Right lobe of liver (tissue), 6 donors: ENCODE results near the gene CFAP221. TPM values are rescaled to one million over a fixed set of nuclear protein-coding genes. Genes with fewer than 3 reads are reported as not detected.
A peak's percentile ranks its signal among the peaks of the same experiment; 100 is the strongest.

Experiments used
- ATAC-seq, 4 donors: fragments of 200-7000 bp; cut with Tn5 transposase; one replicate each; pipeline ENCODE4 v1.9.1; 2020; ENCODE audit warnings: mild to moderate bottlenecking in 4 of 4, moderate library complexity in 4 of 4
- DNase-seq, 3 donors: peaks; one replicate each; pipeline ENCODE4 v3.0.0-alpha.2; 2020
- H3K27ac ChIP-seq, 3 donors: fragments of 200-600 bp; one replicate each; pipeline ENCODE4 v1.8.0; 2022
- H3K27me3 ChIP-seq, 2 donors: fragments of 200-600 bp; one replicate each; pipeline ENCODE4 v1.8.0; 2022
- H3K36me3 ChIP-seq, 4 donors: fragments of 200-600 bp; sonication (generic) in 1 of 4; one replicate each; pipeline versions ENCODE4 v1.5.1 to v1.8.0; 2017 to 2022; ENCODE audit warnings: control low read depth in 1 of 4
- H3K4me1 ChIP-seq, 4 donors: fragments of 200-600 bp; sonication (generic) in 1 of 4; one replicate each; pipeline versions ENCODE4 v1.5.1 to v1.8.0; 2017 to 2022; ENCODE audit warnings: control low read depth in 1 of 4
- H3K4me3 ChIP-seq, 3 donors: fragments of 200-600 bp; one replicate each; pipeline ENCODE4 v1.8.0; 2022
- H3K9me3 ChIP-seq, 4 donors: fragments of 200-600 bp; sonication (generic) in 1 of 4; one replicate each; pipeline versions ENCODE4 v1.5.1 to v1.8.0; 2017 to 2022; ENCODE audit warnings: control low read depth in 1 of 4
- CTCF ChIP-seq, 4 donors: fragments of 200-600 bp in 3 of 4; fragments of 450-650 bp in 1 of 4; IDR thresholded peaks; one replicate each; pipeline versions ENCODE4 v1.5.1 to v1.8.0; 2016 to 2022; ENCODE audit warnings: antibody characterized with exemption in 4 of 4, mild to moderate bottlenecking in 2 of 4
- POLR2A ChIP-seq: fragments of 450-650 bp; IDR thresholded peaks from one replicate; pipeline ENCODE4 v1.6.1; 2017; ENCODE audit warnings: antibody characterized with exemption, mild to moderate bottlenecking
- WGBS: methylation state at CpG from one replicate; pipeline ENCODE4 v1.1.6; 2018; ENCODE audit warnings: low coverage, low lambda C conversion rate; ENCODE audit not compliant: insufficient coverage; ENCODE audit errors: missing lambda C conversion rate; 5-methylcytosine and 5-hydroxymethylcytosine counted together
- intact Hi-C, 2 donors: fragments of 100-400 bp; cut with DNase I; formaldehyde crosslinking; loops; one replicate each; pipeline versions ENCODE4 v1.11.2 to v1.14.1; 2022
- total RNA-seq, 6 experiments: library from RNA; depleted of rRNA in 2 of 6; stranded (reverse); fragments of >200 nt in 2 of 6; fragmentation: NEBNext Ultra II Directional in 3 of 6; extraction: Animal tissue kit (Norgen Biotek cat#: 25700) in 3 of 6; gene quantifications; one replicate each; pipeline versions ENCODE4 v1.1.0 to v1.2.4, GENCODE V29; 2016 to 2023
- donor health status: DM: no; HTN: yes; CAD: no.
- donor health status: DM: no; HTN: no; CAD: no.
- donor health status: DM: no; HTN: no; CAD: no.
- donor health status: DM: no; HTN: yes; CAD: no.
- donor health status: DM: no; HTN: yes; CAD: no.

Gene CFAP221
- total RNA-seq, 6 experiments from 2014 or later: 0.56 to 5.8 (median 2.4) TPM

GRCh38 chr2:119681868-119682220, 137.6 kb downstream of the CFAP221 start:
- no peak for ATAC-seq
- Histone ChIP-seq H3K27ac (no peak overlapping the region), H3K9me3 (no peaks in the 10 kb centered on the region), H3K27me3 (no peaks in the 10 kb centered on the region), H3K36me3 (peaks cover 0 to 13% (median 4%) of the 10 kb centered on the region in 4 donors), H3K4me1 (peaks cover 0 to 8% (median 3%) of the 10 kb centered on the region in 4 donors), H3K4me3 (no peak overlapping the region)
- DNase-seq: no peak
- WGBS: 54% methylated on average over 2 of the region's 4 CpGs
- TF ChIP-seq POLR2A: no peak
- TF ChIP-seq CTCF (IDR thresholded peaks at IDR 0.05): no peak
- intact Hi-C loops: no loop called here

GRCh38 chr2:119682578-119682977, 138.3 kb downstream of the CFAP221 start:
- no peak for ATAC-seq
- no peak overlapping the region for H3K4me3 ChIP-seq
- TF ChIP-seq CTCF (IDR thresholded peaks at IDR 0.05): no peak
- TF ChIP-seq POLR2A: no peak
- intact Hi-C loops: no loop called here
- WGBS: 95% methylated on average over 4 of the region's 8 CpGs
- no peak for DNase-seq
- H3K36me3 ChIP-seq: peaks cover 0 to 19% (median 6%) of the 10 kb centered on the region in 4 donors
- H3K4me1 ChIP-seq: peaks cover 0 to 8% (median 3%) of the 10 kb centered on the region in 4 donors
- H3K27me3 ChIP-seq: no peaks in the 10 kb centered on the region
- H3K9me3 ChIP-seq: no peaks in the 10 kb centered on the region
- H3K27ac ChIP-seq: no peak overlapping the region

GRCh38 chr2:119683074-119683712, 138.9 kb downstream of the CFAP221 start:
- H3K9me3 ChIP-seq: no peaks in the 10 kb centered on the region
- WGBS: no CpG with 5 or more reads among the region's 7 CpGs
- H3K4me1 ChIP-seq: peaks cover 0 to 8% (median 3%) of the 10 kb centered on the region in 4 donors
- DNase-seq: no peak
- no peak overlapping the region for H3K4me3 ChIP-seq
- H3K27ac ChIP-seq: no peak overlapping the region
- no peaks in the 10 kb centered on the region for H3K27me3 ChIP-seq
- TF ChIP-seq POLR2A (no peak), CTCF (IDR thresholded peaks at IDR 0.05) (no peak)
- intact Hi-C loops: no loop called here
- H3K36me3 ChIP-seq: peaks cover 0 to 26% (median 8%) of the 10 kb centered on the region in 4 donors
- ATAC-seq: no peak

- peak in 1 of 3 donors; percentile 22 for DNase-seq
- no peak for TF ChIP-seq CTCF (IDR thresholded peaks at IDR 0.05)
- H3K36me3 ChIP-seq: peaks cover 0 to 32% (median 10%) of the 10 kb centered on the region in 4 donors
- no peaks in the 10 kb centered on the region for H3K27me3 ChIP-seq
- no peak overlapping the region for H3K27ac ChIP-seq
- 84% methylated on average over 16 of the region's 22 CpGs for WGBS
- no peak overlapping the region for H3K4me3 ChIP-seq
- H3K4me1 ChIP-seq: peaks cover 0 to 8% (median 3%) of the 10 kb centered on the region in 4 donors
- no peaks in the 10 kb centered on the region for H3K9me3 ChIP-seq
- intact Hi-C loops: no loop called here
- no peak for ATAC-seq
These were observed 139.6 kb downstream of the CFAP221 start for GRCh38 chr2:119683713-119684443.
